Osteocyte (in vitro differentiated cells): ENCODE data around the gene CYREN. TPM values are rescaled to one million over a fixed set of nuclear protein-coding genes. Genes with fewer than 3 reads are reported as not detected.

ENCODE experiments used
- DNase-seq: peaks from one replicate; pipeline ENCODE4 v3.0.0; 2021; ENCODE audit warnings: mixed read lengths; ENCODE audit not compliant: unreplicated experiment; ENCODE audit errors: extremely low spot score
- H3K27ac Mint-ChIP-seq: one replicate; pipeline ENCODE4 v1.8.0; 2021; ENCODE audit warnings: mild to moderate bottlenecking, mixed read lengths; ENCODE audit not compliant: unreplicated experiment
- H3K27me3 Mint-ChIP-seq: one replicate; pipeline ENCODE4 v1.8.0; 2021; ENCODE audit warnings: mixed read lengths; ENCODE audit not compliant: unreplicated experiment
- H3K36me3 Mint-ChIP-seq: one replicate; pipeline ENCODE4 v1.8.0; 2021; ENCODE audit warnings: mixed read lengths; ENCODE audit not compliant: unreplicated experiment
- H3K4me1 Mint-ChIP-seq: one replicate; pipeline ENCODE4 v1.8.0; 2021; ENCODE audit warnings: mixed read lengths; ENCODE audit not compliant: unreplicated experiment
- H3K4me3 Mint-ChIP-seq: one replicate; pipeline ENCODE4 v1.8.0; 2021; ENCODE audit warnings: mild to moderate bottlenecking, moderate library complexity, mixed read lengths; ENCODE audit not compliant: unreplicated experiment
- H3K9me3 Mint-ChIP-seq: one replicate; pipeline ENCODE4 v1.8.0; 2021; ENCODE audit warnings: mixed read lengths; ENCODE audit not compliant: unreplicated experiment
- CTCF ChIP-seq: fragments of 200-600 bp; sonication (generic); IDR thresholded peaks from 2 replicates; pipeline ENCODE4 v1.5.0; 2021; ENCODE audit warnings: antibody characterized with exemption, mild to moderate bottlenecking, moderate library complexity
- total RNA-seq: library from RNA; stranded (reverse); gene quantifications from 2 replicates; pipeline ENCODE4 v1.2.1, GENCODE V29; 2021

Gene CYREN
- total RNA-seq, 1 donor from 2014 or later = 38.6 TPM

- Mint-ChIP-seq H3K4me3 (no peak overlapping the region), H3K27me3 (peaks cover 11% of the 10 kb centered on the region), H3K27ac (no peak overlapping the region), H3K9me3 (peaks cover 32% of the 10 kb centered on the region), H3K4me1 (peaks cover 5% of the 10 kb centered on the region), H3K36me3 (peaks cover 1% of the 10 kb centered on the region)
- no peak for TF ChIP-seq CTCF
- DNase-seq = no peak
Observed at GRCh38 chr7:135151132-135151531, 19.4 kb downstream of the CYREN start.

- TF ChIP-seq CTCF = no peak
- DNase-seq = no peak
- Mint-ChIP-seq H3K27me3 (peaks cover 14% of the 10 kb centered on the region), H3K36me3 (no peaks in the 10 kb centered on the region), H3K27ac (no peak overlapping the region), H3K9me3 (peaks cover 23% of the 10 kb centered on the region), H3K4me1 (peaks cover 5% of the 10 kb centered on the region), H3K4me3 (no peak overlapping the region)
Observed at GRCh38 chr7:135150072-135150782, 20.3 kb downstream of the CYREN start.

- Mint-ChIP-seq H3K4me3 (no peak within 1 kb of the TSS), H3K27me3 (peaks cover 9% of the 10 kb centered on the region), H3K36me3 (no peaks in the 10 kb centered on the region), H3K9me3 (peaks cover 6% of the 10 kb centered on the region), H3K4me1 (peaks cover 5% of the 10 kb centered on the region), H3K27ac (no peak within 1 kb of the TSS)
- DNase-seq = no peak
- TF ChIP-seq CTCF = no peak
Observed at GRCh38 chr7:135147899-135148721, 22.4 kb downstream of the CYREN start, which contains the start of gene TMEM140. Gene TMEM140, plus strand, starts transcription at chr7:135148072. Its CDS starts 16,370 bp downstream, at chr7:135164442.

- no peaks in the 10 kb centered on the region for H3K9me3 Mint-ChIP-seq
- no peak overlapping the region for H3K4me3 Mint-ChIP-seq
- DNase-seq = no peak
- H3K4me1 Mint-ChIP-seq = peaks cover 5% of the 10 kb centered on the region
- TF ChIP-seq CTCF = no peak
- H3K27ac Mint-ChIP-seq = no peak overlapping the region
- H3K27me3 Mint-ChIP-seq = peaks cover 14% of the 10 kb centered on the region
- no peaks in the 10 kb centered on the region for H3K36me3 Mint-ChIP-seq
Observed at GRCh38 chr7:135147341-135147898, 23.1 kb downstream of the CYREN start.
